ENCODE measurements around the gene RUFY3. TPM values are rescaled to one million over a fixed set of nuclear protein-coding genes. Genes with fewer than 3 reads are reported as not detected.
"Not testable (repeated sequence)": the region's sequence is repeated elsewhere in the genome, so short reads cannot be mapped to it uniquely, and the experiment has no call there.

The RUFY3 gene
- total and polyA plus RNA-seq, 4 donors = 17.2 to 122 (median 43.2) TPM

GRCh38 chr4:70691661-70692060, 30.1 kb upstream of the RUFY3 start:
- Histone ChIP-seq H3K36me3 (ENCODE audit: control insufficient read depth in 4 of 4, insufficient read depth in 4 of 4, low read length in 4 of 4) (peaks cover 0 to 8% (median 3%) of the 10 kb centered on the region in 4 donors), H3K4me3 (no peak overlapping the region), H3K4me1 (ENCODE audit: control insufficient read depth in 5 of 5, insufficient read depth in 5 of 5, low read length in 5 of 5) (peaks cover 5 to 22% (median 14%) of the 10 kb centered on the region in 5 donors), H3K27me3 (ENCODE audit: control insufficient read depth in 3 of 3, insufficient read depth in 3 of 3, low read length in 2 of 3) (no peaks in the 10 kb centered on the region), H3K9me3 (ENCODE audit: control insufficient read depth in 4 of 4, insufficient read depth in 3 of 4, low read length in 3 of 4) (no peaks in the 10 kb centered on the region), H3K27ac (ENCODE audit: low read depth in 1 of 2, low read length in 1 of 2) (no peak overlapping the region), H3K9ac (ENCODE audit: insufficient read depth in 1 of 2, low read length in 2 of 2) (no peak overlapping the region)
- WGBS, 2 donors = 26 to 65% methylated on average over 1 of the region's 1 CpG
- ATAC-seq (ENCODE audit: insufficient read depth, low FRiP score) (no peak), DNase-seq (no peak)
- TF ChIP-seq, protein P1, sequence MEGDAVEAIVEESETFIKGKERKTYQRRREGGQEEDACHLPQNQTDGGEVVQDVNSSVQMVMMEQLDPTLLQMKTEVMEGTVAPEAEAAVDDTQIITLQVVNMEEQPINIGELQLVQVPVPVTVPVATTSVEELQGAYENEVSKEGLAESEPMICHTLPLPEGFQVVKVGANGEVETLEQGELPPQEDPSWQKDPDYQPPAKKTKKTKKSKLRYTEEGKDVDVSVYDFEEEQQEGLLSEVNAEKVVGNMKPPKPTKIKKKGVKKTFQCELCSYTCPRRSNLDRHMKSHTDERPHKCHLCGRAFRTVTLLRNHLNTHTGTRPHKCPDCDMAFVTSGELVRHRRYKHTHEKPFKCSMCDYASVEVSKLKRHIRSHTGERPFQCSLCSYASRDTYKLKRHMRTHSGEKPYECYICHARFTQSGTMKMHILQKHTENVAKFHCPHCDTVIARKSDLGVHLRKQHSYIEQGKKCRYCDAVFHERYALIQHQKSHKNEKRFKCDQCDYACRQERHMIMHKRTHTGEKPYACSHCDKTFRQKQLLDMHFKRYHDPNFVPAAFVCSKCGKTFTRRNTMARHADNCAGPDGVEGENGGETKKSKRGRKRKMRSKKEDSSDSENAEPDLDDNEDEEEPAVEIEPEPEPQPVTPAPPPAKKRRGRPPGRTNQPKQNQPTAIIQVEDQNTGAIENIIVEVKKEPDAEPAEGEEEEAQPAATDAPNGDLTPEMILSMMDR (IDR thresholded peaks at IDR 0.05; ENCODE audit: control extremely low read depth, extremely low read depth) = no peak

GRCh38 chr4:70694633-70695032, 27.1 kb upstream of the RUFY3 start:
- WGBS, 2 donors = 90 to 95% methylated on average over 7 of the region's 7 CpGs
- not testable (repeated sequence) for H3K4me3 ChIP-seq; ATAC-seq (ENCODE audit: insufficient read depth, low FRiP score); H3K9me3 ChIP-seq (ENCODE audit: control insufficient read depth in 4 of 4, insufficient read depth in 3 of 4, low read length in 3 of 4); H3K9ac ChIP-seq (ENCODE audit: insufficient read depth in 1 of 2, low read length in 2 of 2); H3K36me3 ChIP-seq (ENCODE audit: control insufficient read depth in 4 of 4, insufficient read depth in 4 of 4, low read length in 4 of 4); H3K27ac ChIP-seq (ENCODE audit: low read depth in 1 of 2, low read length in 1 of 2); H3K27me3 ChIP-seq (ENCODE audit: control insufficient read depth in 3 of 3, insufficient read depth in 3 of 3, low read length in 2 of 3); DNase-seq
- H3K4me1 ChIP-seq (ENCODE audit: control insufficient read depth in 5 of 5, insufficient read depth in 5 of 5, low read length in 5 of 5) = peaks cover 3 to 14% (median 6%) of the 10 kb centered on the region in 5 donors

DNA sequence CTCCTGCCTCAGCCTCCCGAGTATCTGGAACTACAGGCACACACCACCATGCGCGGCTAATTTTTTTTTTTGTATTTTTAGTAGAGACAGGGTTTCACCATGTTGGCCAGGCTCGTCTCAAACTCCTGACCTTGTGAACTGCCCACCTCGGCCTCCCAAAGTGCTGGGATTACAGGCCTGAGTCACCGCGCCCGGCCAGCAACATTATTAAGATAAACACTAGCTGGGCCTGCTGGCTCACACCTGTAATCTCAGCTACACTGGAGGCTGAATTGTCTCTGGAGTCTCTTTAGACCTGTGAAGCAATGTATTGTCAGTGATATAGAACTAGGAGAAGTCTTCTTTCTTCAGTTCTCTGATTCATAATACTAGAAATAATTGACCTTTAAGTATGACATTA, 23.3 kb upstream of the RUFY3 start:
- not testable (repeated sequence) for ATAC-seq (ENCODE audit: insufficient read depth, low FRiP score); H3K9ac ChIP-seq (ENCODE audit: insufficient read depth in 1 of 2, low read length in 2 of 2); H3K4me1 ChIP-seq (ENCODE audit: control insufficient read depth in 5 of 5, insufficient read depth in 5 of 5, low read length in 5 of 5); H3K9me3 ChIP-seq (ENCODE audit: control insufficient read depth in 4 of 4, insufficient read depth in 3 of 4, low read length in 3 of 4); H3K4me3 ChIP-seq; DNase-seq; H3K36me3 ChIP-seq (ENCODE audit: control insufficient read depth in 4 of 4, insufficient read depth in 4 of 4, low read length in 4 of 4); H3K27ac ChIP-seq (ENCODE audit: low read depth in 1 of 2, low read length in 1 of 2); H3K27me3 ChIP-seq (ENCODE audit: control insufficient read depth in 3 of 3, insufficient read depth in 3 of 3, low read length in 2 of 3)
- WGBS, 2 donors = 90% methylated on average over 8 of the region's 8 CpGs

GRCh38 chr4:70700712-70701111, 21.1 kb upstream of the RUFY3 start:
- no peak for ATAC-seq (ENCODE audit: insufficient read depth, low FRiP score)
- 89 to 93% methylated on average over 5 of the region's 5 CpGs for WGBS, 2 donors
- no peak for DNase-seq
- Histone ChIP-seq H3K9me3 (ENCODE audit: control insufficient read depth in 4 of 4, insufficient read depth in 3 of 4, low read length in 3 of 4) (no peaks in the 10 kb centered on the region), H3K36me3 (ENCODE audit: control insufficient read depth in 4 of 4, insufficient read depth in 4 of 4, low read length in 4 of 4) (no peaks in the 10 kb centered on the region), H3K4me3 (no peak overlapping the region), H3K9ac (ENCODE audit: insufficient read depth in 1 of 2, low read length in 2 of 2) (no peak overlapping the region), H3K27ac (ENCODE audit: low read depth in 1 of 2, low read length in 1 of 2) (no peak overlapping the region), H3K27me3 (ENCODE audit: control insufficient read depth in 3 of 3, insufficient read depth in 3 of 3, low read length in 2 of 3) (no peaks in the 10 kb centered on the region), H3K4me1 (ENCODE audit: control insufficient read depth in 5 of 5, insufficient read depth in 5 of 5, low read length in 5 of 5) (peaks cover 0 to 10% (median 0%) of the 10 kb centered on the region in 5 donors)
- TF ChIP-seq, protein P1 (IDR thresholded peaks at IDR 0.05; ENCODE audit: control extremely low read depth, extremely low read depth) = no peak

GRCh38 chr4:70701271-70701670, 20.5 kb upstream of the RUFY3 start:
- H3K4me3 ChIP-seq = no peak overlapping the region
- no peak overlapping the region for H3K27ac ChIP-seq (ENCODE audit: low read depth in 1 of 2, low read length in 1 of 2)
- H3K9ac ChIP-seq (ENCODE audit: insufficient read depth in 1 of 2, low read length in 2 of 2) = no peak overlapping the region
- ATAC-seq (ENCODE audit: insufficient read depth, low FRiP score) (no peak), DNase-seq (no peak)
- 87 to 92% methylated on average over 1 of the region's 1 CpG for WGBS, 2 donors
- no peaks in the 10 kb centered on the region for H3K27me3 ChIP-seq (ENCODE audit: control insufficient read depth in 3 of 3, insufficient read depth in 3 of 3, low read length in 2 of 3)
- no peaks in the 10 kb centered on the region for H3K36me3 ChIP-seq (ENCODE audit: control insufficient read depth in 4 of 4, insufficient read depth in 4 of 4, low read length in 4 of 4)
- H3K4me1 ChIP-seq (ENCODE audit: control insufficient read depth in 5 of 5, insufficient read depth in 5 of 5, low read length in 5 of 5) = peaks cover 0 to 14% (median 1%) of the 10 kb centered on the region in 5 donors
- TF ChIP-seq, protein P1 (IDR thresholded peaks at IDR 0.05; ENCODE audit: control extremely low read depth, extremely low read depth) = no peak
- no peaks in the 10 kb centered on the region for H3K9me3 ChIP-seq (ENCODE audit: control insufficient read depth in 4 of 4, insufficient read depth in 3 of 4, low read length in 3 of 4)

DNA sequence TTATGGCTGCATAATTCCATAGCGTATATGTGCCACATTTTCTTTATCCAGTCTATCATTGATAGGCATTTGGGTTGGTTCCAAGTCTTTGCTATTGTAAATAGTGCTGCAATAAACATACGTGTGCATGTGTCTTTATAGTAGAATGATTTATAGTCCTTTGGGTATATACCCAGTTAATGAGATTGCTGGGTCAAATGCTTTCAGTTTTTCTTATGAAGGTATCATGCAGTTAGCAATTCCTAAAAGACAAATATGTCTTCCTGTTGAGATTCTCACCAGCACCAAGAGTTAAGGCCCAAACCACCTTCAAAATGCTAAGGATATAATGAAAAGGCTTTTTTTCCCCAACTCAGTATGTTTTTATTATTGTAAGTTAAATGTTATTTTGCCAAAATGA, 19.2 kb upstream of the RUFY3 start:
- not testable (repeated sequence) for DNase-seq; ATAC-seq (ENCODE audit: insufficient read depth, low FRiP score); H3K4me3 ChIP-seq; H3K9ac ChIP-seq (ENCODE audit: insufficient read depth in 1 of 2, low read length in 2 of 2); H3K9me3 ChIP-seq (ENCODE audit: control insufficient read depth in 4 of 4, insufficient read depth in 3 of 4, low read length in 3 of 4); H3K36me3 ChIP-seq (ENCODE audit: control insufficient read depth in 4 of 4, insufficient read depth in 4 of 4, low read length in 4 of 4); H3K27me3 ChIP-seq (ENCODE audit: control insufficient read depth in 3 of 3, insufficient read depth in 3 of 3, low read length in 2 of 3); H3K27ac ChIP-seq (ENCODE audit: low read depth in 1 of 2, low read length in 1 of 2)
- H3K4me1 ChIP-seq (ENCODE audit: control insufficient read depth in 5 of 5, insufficient read depth in 5 of 5, low read length in 5 of 5) = peaks cover 0 to 21% (median 5%) of the 10 kb centered on the region in 5 donors
- WGBS, 2 donors = 74 to 89% methylated on average over 2 of the region's 2 CpGs

All from lung (tissue), 12 donors.